Trophoblast cell (in vitro differentiated cells and primary cell): Measurements from ENCODE around the gene SSTR1.

Source experiments
- DNase-seq, 2 donors: peaks; one replicate each; pipeline ENCODE4 v3.0.0-alpha.2; 2016
- H2AFZ ChIP-seq: 2 replicates; pipeline ENCODE4 v1.6.1; 2013; ENCODE audit warnings: low read length, moderate library complexity, mild to moderate bottlenecking; ENCODE audit not compliant: insufficient read depth, poor library complexity
- H2AK5ac ChIP-seq: 2 replicates; pipeline ENCODE4 v1.6.1; 2013; ENCODE audit warnings: mild to moderate bottlenecking, low read length
- H2BK120ac ChIP-seq: 2 replicates; pipeline ENCODE4 v1.6.1; 2013; ENCODE audit warnings: low read length, mild to moderate bottlenecking, moderate library complexity; ENCODE audit not compliant: insufficient read depth, poor library complexity
- H2BK12ac ChIP-seq: 2 replicates; pipeline ENCODE4 v1.6.1; 2013; ENCODE audit warnings: mild to moderate bottlenecking, low read length, moderate library complexity
- H2BK5ac ChIP-seq: 2 replicates; pipeline ENCODE4 v1.6.1; 2013; ENCODE audit warnings: low read length, low read depth, moderate library complexity, mild to moderate bottlenecking; ENCODE audit not compliant: poor library complexity
- H3K14ac ChIP-seq: 2 replicates; pipeline ENCODE4 v1.6.1; 2013; ENCODE audit warnings: mild to moderate bottlenecking, low read length
- H3K18ac ChIP-seq: 2 replicates; pipeline ENCODE4 v1.6.1; 2013; ENCODE audit warnings: mild to moderate bottlenecking, low read length
- H3K23ac ChIP-seq: 2 replicates; pipeline ENCODE4 v1.6.1; 2013; ENCODE audit warnings: low read length
- H3K27ac ChIP-seq: 2 replicates; pipeline ENCODE4 v1.5.1; 2013; ENCODE audit warnings: low read depth, mild to moderate bottlenecking, inconsistent platforms, low read length, moderate library complexity
- H3K27me3 ChIP-seq: 2 replicates; pipeline ENCODE4 v1.6.1; 2013; ENCODE audit warnings: inconsistent platforms, mild to moderate bottlenecking, low read length, moderate library complexity; ENCODE audit not compliant: insufficient read depth
- H3K36me3 ChIP-seq, 2 experiments: 1 replicate in 1 of 2; 2 replicates in 1 of 2; pipeline ENCODE4 v1.6.1; 2013; ENCODE audit warnings: low read length in 2 of 2, mild to moderate bottlenecking in 2 of 2, moderate library complexity in 1 of 2; ENCODE audit not compliant: insufficient read depth in 2 of 2, control insufficient read depth in 1 of 2
- H3K4ac ChIP-seq: 2 replicates; pipeline ENCODE4 v1.6.1; 2013; ENCODE audit warnings: low read depth, mild to moderate bottlenecking, low read length, moderate library complexity
- H3K4me1 ChIP-seq, 2 experiments: 1 replicate in 1 of 2; 2 replicates in 1 of 2; pipeline ENCODE4 v1.6.1; 2013; ENCODE audit warnings: low read length in 2 of 2, mild to moderate bottlenecking in 2 of 2, moderate library complexity in 1 of 2; ENCODE audit not compliant: insufficient read depth in 2 of 2, control insufficient read depth in 1 of 2
- H3K4me2 ChIP-seq: 2 replicates; pipeline ENCODE4 v1.6.1; 2013; ENCODE audit warnings: inconsistent platforms, mild to moderate bottlenecking, low read length, moderate library complexity
- H3K4me3 ChIP-seq: 2 replicates; pipeline ENCODE4 v1.5.1; 2013; ENCODE audit warnings: mild to moderate bottlenecking, low read depth, low read length, inconsistent platforms
- H3K79me1 ChIP-seq: one replicate; pipeline ENCODE4 v1.6.1; 2013; ENCODE audit warnings: low read length
- H3K79me2 ChIP-seq: 2 replicates; pipeline ENCODE4 v1.6.1; 2013; ENCODE audit warnings: low read length, mild to moderate bottlenecking; ENCODE audit not compliant: control insufficient read depth, insufficient read depth, poor library complexity
- H3K9ac ChIP-seq: 2 replicates; pipeline ENCODE4 v1.6.1; 2013; ENCODE audit warnings: mild to moderate bottlenecking, low read length
- H3K9me3 ChIP-seq: 2 replicates; pipeline ENCODE4 v1.6.1; 2013; ENCODE audit warnings: low read depth, mild to moderate bottlenecking, control low read depth, inconsistent platforms, low read length; ENCODE audit not compliant: insufficient read depth
- H4K12ac ChIP-seq: 2 replicates; pipeline ENCODE4 v1.6.1; 2013; ENCODE audit warnings: low read depth, mild to moderate bottlenecking, low read length, moderate library complexity
- H4K8ac ChIP-seq: 2 replicates; pipeline ENCODE4 v1.6.1; 2013; ENCODE audit warnings: low read depth, mild to moderate bottlenecking, low read length, moderate library complexity
- H4K91ac ChIP-seq: one replicate; pipeline ENCODE4 v1.6.1; 2013; ENCODE audit warnings: low read depth, mild to moderate bottlenecking, low read length, moderate library complexity
- WGBS: extraction: QIAGEN DNeasy Blood & Tissue Kit; methylation state at CpG from one replicate; pipeline ENCODE4 v1.1.7; 2013; ENCODE audit warnings: missing lambda C conversion rate; ENCODE audit not compliant: insufficient read length, insufficient coverage; ENCODE audit errors: extremely low coverage; 5-methylcytosine and 5-hydroxymethylcytosine counted together

The SSTR1 gene

GRCh38 chr14:38213001-38213400 lies 5.3 kb downstream of the SSTR1 start:
- Histone ChIP-seq H3K4me1 (peaks cover 6 to 14% of the 10 kb centered on the region in 2 experiments), H3K27me3 (peaks cover 41% of the 10 kb centered on the region), H3K23ac (no peak overlapping the region), H4K12ac (no peak overlapping the region), H2AFZ (no peak overlapping the region), H2BK120ac (no peak overlapping the region), H2BK5ac (no peak overlapping the region), H3K79me1 (no peaks in the 10 kb centered on the region), H3K36me3 (no peaks in the 10 kb centered on the region), H3K79me2 (no peaks in the 10 kb centered on the region), H2BK12ac (no peak overlapping the region), H3K9me3 (peaks cover 16% of the 10 kb centered on the region), H3K4me2 (no peak overlapping the region), H3K9ac (no peak overlapping the region), H3K18ac (no peak overlapping the region), H4K8ac (no peak overlapping the region), H3K27ac (no peak overlapping the region), H3K14ac (no peak overlapping the region), H3K4me3 (no peak overlapping the region), H3K4ac (no peak overlapping the region), H4K91ac (no peak overlapping the region), H2AK5ac (no peak overlapping the region)
- no CpG with 5 or more reads among the region's 2 CpGs for WGBS
- DNase-seq = no peak

GRCh38 chr14:38217553-38217952 lies 9.8 kb downstream of the SSTR1 start:
- H3K9me3 ChIP-seq = no peaks in the 10 kb centered on the region
- no peak overlapping the region for H4K12ac ChIP-seq
- no peak overlapping the region for H3K4me2 ChIP-seq
- H3K9ac ChIP-seq = no peak overlapping the region
- H3K14ac ChIP-seq = no peak overlapping the region
- H3K27me3 ChIP-seq = no peaks in the 10 kb centered on the region
- no peak overlapping the region for H3K18ac ChIP-seq
- H2BK120ac ChIP-seq = no peak overlapping the region
- H4K8ac ChIP-seq = no peak overlapping the region
- H3K79me1 ChIP-seq = no peaks in the 10 kb centered on the region
- no peaks in the 10 kb centered on the region for H3K79me2 ChIP-seq
- no peak overlapping the region for H2BK12ac ChIP-seq
- H3K36me3 ChIP-seq = no peaks in the 10 kb centered on the region
- WGBS = no CpG with 5 or more reads among the region's 2 CpGs
- H3K4ac ChIP-seq = no peak overlapping the region
- no peak overlapping the region for H2AFZ ChIP-seq
- H3K23ac ChIP-seq = no peak overlapping the region
- no peak overlapping the region for H3K27ac ChIP-seq
- no peak overlapping the region for H2AK5ac ChIP-seq
- no peak overlapping the region for H2BK5ac ChIP-seq
- no peak for DNase-seq
- H4K91ac ChIP-seq = no peak overlapping the region
- H3K4me1 ChIP-seq = no peaks in the 10 kb centered on the region
- H3K4me3 ChIP-seq = no peak overlapping the region

GRCh38 chr14:38221077-38221476 lies 13.4 kb downstream of the SSTR1 start:
- no CpG with 5 or more reads among the region's 3 CpGs for WGBS
- Histone ChIP-seq H4K91ac (no peak overlapping the region), H3K4me3 (no peak overlapping the region)

GRCh38 chr14:38224338-38224737 lies 16.6 kb downstream of the SSTR1 start:
- Histone ChIP-seq H4K8ac (no peak overlapping the region), H3K9me3 (no peaks in the 10 kb centered on the region), H3K4me1 (no peaks in the 10 kb centered on the region), H2BK120ac (no peak overlapping the region), H4K12ac (no peak overlapping the region), H4K91ac (no peak overlapping the region), H3K27me3 (no peaks in the 10 kb centered on the region), H3K27ac (no peak overlapping the region), H3K9ac (no peak overlapping the region), H3K4me3 (no peak overlapping the region), H3K18ac (no peak overlapping the region), H3K4ac (no peak overlapping the region), H3K79me1 (no peaks in the 10 kb centered on the region), H2AFZ (no peak overlapping the region), H2AK5ac (no peak overlapping the region), H3K36me3 (no peaks in the 10 kb centered on the region), H2BK12ac (no peak overlapping the region), H3K4me2 (no peak overlapping the region), H2BK5ac (no peak overlapping the region), H3K79me2 (no peaks in the 10 kb centered on the region), H3K14ac (no peak overlapping the region), H3K23ac (no peak overlapping the region)
- DNase-seq = no peak

More at GRCh38 chr14:38221077-38221476, 13.4 kb downstream of the SSTR1 start:
- Histone ChIP-seq H3K79me2 (no peaks in the 10 kb centered on the region), H4K12ac (no peak overlapping the region), H2AK5ac (no peak overlapping the region), H3K27ac (no peak overlapping the region), H3K36me3 (no peaks in the 10 kb centered on the region), H3K23ac (no peak overlapping the region), H2BK12ac (no peak overlapping the region), H2AFZ (no peak overlapping the region), H3K9ac (no peak overlapping the region), H2BK120ac (no peak overlapping the region), H3K79me1 (no peaks in the 10 kb centered on the region), H3K14ac (no peak overlapping the region), H3K4ac (no peak overlapping the region), H3K27me3 (no peaks in the 10 kb centered on the region), H3K4me2 (no peak overlapping the region), H4K8ac (no peak overlapping the region), H2BK5ac (no peak overlapping the region), H3K9me3 (no peaks in the 10 kb centered on the region), H3K4me1 (no peaks in the 10 kb centered on the region), H3K18ac (no peak overlapping the region)
- DNase-seq = no peak
